Lower leg skin (tissue), 4 donors: ENCODE data around the gene FKRP. TPM values are rescaled to one million over a fixed set of nuclear protein-coding genes. Genes with fewer than 3 reads are reported as not detected.
A peak's percentile ranks its signal among the peaks of the same experiment; 100 is the strongest.

Experiments used
- DNase-seq, 2 donors: peaks; one replicate each; pipeline ENCODE4 v3.0.0-alpha.2; 2019; ENCODE audit warnings: low spot score in 2 of 2
- H3K4me3 ChIP-seq: fragments of 200-600 bp; sonication (generic); 2 replicates; pipeline ENCODE4 v1.5.1; 2017; ENCODE audit warnings: mild to moderate bottlenecking, low read depth; ENCODE audit not compliant: poor library complexity, severe bottlenecking
- CTCF ChIP-seq, 3 donors: fragments of 450-650 bp; IDR thresholded peaks; one replicate each; pipeline ENCODE4 v1.5.1; 2016; ENCODE audit warnings: antibody characterized with exemption in 3 of 3, mild to moderate bottlenecking in 3 of 3, moderate library complexity in 2 of 3
- POLR2A ChIP-seq, 2 donors: fragments of 450-650 bp; IDR thresholded peaks; one replicate each; pipeline ENCODE4 v1.6.1; 2016 to 2017; ENCODE audit warnings: antibody characterized with exemption in 2 of 2, mild to moderate bottlenecking in 1 of 2, moderate library complexity in 1 of 2
- whole genome bisulfite sequencing, 2 donors: methylation state at CpG; one replicate each; pipeline ENCODE4 v1.1.5; 2018; 5-methylcytosine and 5-hydroxymethylcytosine counted together
- intact Hi-C: fragments of 100-400 bp; cut with DNase I; formaldehyde crosslinking; loops from one replicate; pipeline ENCODE4 v1.15.0; 2023; ENCODE audit warnings: low total_unique reads
- total RNA-seq, 4 donors: library from RNA; depleted of rRNA; stranded (reverse); fragments of >200 nt; gene quantifications; one replicate each; pipeline ENCODE4 v1.1.0, GENCODE V29; 2016

Gene FKRP
- total RNA-seq: 10 to 100 TPM in 3 of 4 donors, 1 to 10 TPM in 1; 9.4 to 16.1 (median 12.8) TPM

GRCh38 chr19:46745521-46746280 is at the start of gene FKRP:
FKRP (plus strand) TSS chr19:46746057; CDS start chr19:46755451, 9,394 bp downstream.
- H3K4me3 ChIP-seq: peak within 1 kb of the TSS; percentile 85
- 0% methylated on average over 24 to 30 of the region's 68 CpGs for WGBS, 2 donors
- TF ChIP-seq POLR2A (IDR thresholded peaks at IDR 0.05) (no peak), CTCF (IDR thresholded peaks at IDR 0.05) (no peak)
- DNase-seq: no peak
- intact Hi-C loops: no loop called here

GRCh38 chr19:46696866-46697203 is 49.0 kb upstream of the FKRP start:
- 72 to 79% methylated on average over 9 of the region's 9 CpGs for WGBS, 2 donors
- H3K4me3 ChIP-seq: no peak overlapping the region
- no peak for TF ChIP-seq POLR2A (IDR thresholded peaks at IDR 0.05)
- TF ChIP-seq CTCF (IDR thresholded peaks at IDR 0.05): no peak
- DNase-seq: no peak
- intact Hi-C loops: no loop called here

GRCh38 chr19:46697204-46697960 is 48.5 kb upstream of the FKRP start:
- peak; percentile 87 to 98 for DNase-seq
- 30 to 34% methylated on average over 39 of the region's 39 CpGs for WGBS, 2 donors
- TF ChIP-seq POLR2A (IDR thresholded peaks at IDR 0.05) (no peak), CTCF (IDR thresholded peaks at IDR 0.05) (no peak)
- H3K4me3 ChIP-seq: no peak overlapping the region
- intact Hi-C loops: no loop called here

GRCh38 chr19:46698395-46699321 is 47.2 kb upstream of the FKRP start:
- no peak for DNase-seq
- H3K4me3 ChIP-seq: no peak overlapping the region
- intact Hi-C loops: no loop called here
- WGBS, 2 donors: 99% methylated on average over 11 of the region's 11 CpGs
- TF ChIP-seq CTCF (IDR thresholded peaks at IDR 0.05) (no peak), POLR2A (IDR thresholded peaks at IDR 0.05) (no peak)

- intact Hi-C loops: no loop called here
- no peak for DNase-seq
- TF ChIP-seq CTCF (IDR thresholded peaks at IDR 0.05) (no peak), POLR2A (IDR thresholded peaks at IDR 0.05) (no peak)
- WGBS, 2 donors: 86 to 88% methylated on average over 13 of the region's 13 CpGs
- no peak overlapping the region for H3K4me3 ChIP-seq
These were observed 45.2 kb upstream of the FKRP start for GRCh38 chr19:46700704-46701103.
